Measurements from ENCODE around the gene RPS6KA4. TPM values are rescaled to one million over a fixed set of nuclear protein-coding genes. Genes with fewer than 3 reads are reported as not detected.

The RPS6KA4 gene
- total RNA-seq, 1 experiment from 2014 or later, result 148 TPM

DNA sequence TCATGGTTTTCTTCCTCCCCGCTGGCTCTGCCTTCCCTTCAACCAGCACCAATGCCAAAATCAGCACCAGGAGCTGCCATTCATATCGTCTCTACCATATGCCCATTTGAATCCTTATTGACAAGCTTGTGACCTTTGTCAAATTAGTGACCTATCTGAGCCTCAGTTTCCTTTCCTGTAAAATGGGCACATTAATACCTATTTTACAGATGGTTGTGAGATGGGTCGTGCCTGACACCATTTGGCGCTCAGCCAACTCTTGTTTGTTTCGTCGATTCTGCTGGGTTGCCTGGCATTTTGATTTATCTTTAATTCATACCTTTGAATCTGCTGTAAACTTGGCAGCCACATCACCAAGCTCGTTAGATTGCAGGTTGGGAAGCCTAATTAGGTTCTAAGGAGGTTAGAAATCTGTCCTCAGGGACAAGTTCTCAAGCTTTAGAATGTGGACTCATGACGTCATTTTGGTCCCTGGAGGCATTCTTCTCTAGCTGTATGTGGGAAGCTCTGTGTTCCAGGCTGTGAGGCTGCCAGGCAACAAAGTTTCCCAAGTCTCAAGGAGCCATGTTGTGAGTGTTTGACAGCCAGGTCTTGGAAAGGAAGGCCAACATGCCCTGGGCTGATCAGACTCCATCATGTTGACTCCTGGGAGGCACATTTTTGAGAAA lies 61.0 kb downstream of the RPS6KA4 start:
- H3K79me2 ChIP-seq (ENCODE audit: low read length), result no peaks in the 10 kb centered on the region
- no peak overlapping the region for H3K4me2 ChIP-seq (ENCODE audit: low read length)
- BruUV-seq (replicated peaks), result no TSS peak
- H3K4me3 ChIP-seq (ENCODE audit: low read length), result no peak overlapping the region
- no peak for DNase-seq
- no peaks in the 10 kb centered on the region for H3K9me2 ChIP-seq (replicated peaks; ENCODE audit: low read length)
- POLR2A ChIA-PET (ENCODE audit: unreplicated experiment), result no interaction called here
- ATAC-seq, result no peak
- 0 out of 2 replicates have a peak, but pooled peaks cover 5% of the 10 kb centered on the region for H3K9me3 ChIP-seq (ENCODE audit: low read length)
- H3K4me1 ChIP-seq (ENCODE audit: insufficient read depth, low read length), result no peaks in the 10 kb centered on the region
- no peaks in the 10 kb centered on the region for H3F3A ChIP-seq (ENCODE audit: low read length, unreplicated experiment)
- TF ChIP-seq EZH2phosphoT487 (IDR thresholded peaks at IDR 0.05; ENCODE audit: borderline replicate concordance, low read length) (no peak), EZH2 (IDR thresholded peaks at IDR 0.05; ENCODE audit: low read length, unreplicated experiment) (no peak)
- TF ChIP-seq, protein P1, sequence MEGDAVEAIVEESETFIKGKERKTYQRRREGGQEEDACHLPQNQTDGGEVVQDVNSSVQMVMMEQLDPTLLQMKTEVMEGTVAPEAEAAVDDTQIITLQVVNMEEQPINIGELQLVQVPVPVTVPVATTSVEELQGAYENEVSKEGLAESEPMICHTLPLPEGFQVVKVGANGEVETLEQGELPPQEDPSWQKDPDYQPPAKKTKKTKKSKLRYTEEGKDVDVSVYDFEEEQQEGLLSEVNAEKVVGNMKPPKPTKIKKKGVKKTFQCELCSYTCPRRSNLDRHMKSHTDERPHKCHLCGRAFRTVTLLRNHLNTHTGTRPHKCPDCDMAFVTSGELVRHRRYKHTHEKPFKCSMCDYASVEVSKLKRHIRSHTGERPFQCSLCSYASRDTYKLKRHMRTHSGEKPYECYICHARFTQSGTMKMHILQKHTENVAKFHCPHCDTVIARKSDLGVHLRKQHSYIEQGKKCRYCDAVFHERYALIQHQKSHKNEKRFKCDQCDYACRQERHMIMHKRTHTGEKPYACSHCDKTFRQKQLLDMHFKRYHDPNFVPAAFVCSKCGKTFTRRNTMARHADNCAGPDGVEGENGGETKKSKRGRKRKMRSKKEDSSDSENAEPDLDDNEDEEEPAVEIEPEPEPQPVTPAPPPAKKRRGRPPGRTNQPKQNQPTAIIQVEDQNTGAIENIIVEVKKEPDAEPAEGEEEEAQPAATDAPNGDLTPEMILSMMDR (conservative IDR thresholded peaks at IDR 0.05; ENCODE audit: low read depth, low read length), result no peak
- H3K36me3 ChIP-seq (ENCODE audit: low read depth, low read length), result no peaks in the 10 kb centered on the region
- H4K20me1 ChIP-seq (ENCODE audit: low read length), result no peaks in the 10 kb centered on the region
- H3K27ac ChIP-seq (ENCODE audit: low read length), result no peak overlapping the region
- peaks cover 3% of the 10 kb centered on the region for H3K27me3 ChIP-seq (ENCODE audit: low read length)
- CTCF ChIA-PET, result interaction anchor here (0.6 kb wide), 1 partner anchor 269 kb away, joined by 3 read pairs; no protein-coding TSS in a partner anchor
- H2AFZ ChIP-seq (ENCODE audit: low read length), result no peak overlapping the region
- intact Hi-C loops (cut with micrococcal nuclease), result no loop called here
- H3K9ac ChIP-seq (ENCODE audit: low read length), result no peak overlapping the region

Small RNA genes within 50 kb of the gene (microRNA-seq; reads per million reads assigned to microRNA genes)
- gene MIR1237 (ENCODE audit: unreplicated experiment) (4.0 reads per million, percentile 15 among the genes with 10 or more reads in this experiment), gene MIR7155 (ENCODE audit: unreplicated experiment) (0.75 reads per million)

Other genes with a start within 250 kb of the RPS6KA4 start
- gene MACROD1, start 193.0 kb upstream of the RPS6KA4 start, total RNA-seq (2014; rRNA removed), result 71.4 and 77.1 TPM in 2 replicates
- 543 and 557 TPM in 2 replicates for gene STIP1, start 173.0 kb upstream of the RPS6KA4 start, total RNA-seq (2014; rRNA removed)
- 2.1 and 2.4 TPM in 2 replicates for gene FERMT3, start 152.4 kb upstream of the RPS6KA4 start, total RNA-seq (2014; rRNA removed)
- gene TRPT1, start 133.0 kb upstream of the RPS6KA4 start, total RNA-seq (2014; rRNA removed), result 56.0 and 57.7 TPM in 2 replicates
- gene NUDT22, start 132.9 kb upstream of the RPS6KA4 start, total RNA-seq (2014; rRNA removed), result 98.3 and 102 TPM in 2 replicates
- 20.4 and 25.4 TPM in 2 replicates for gene DNAJC4, start 128.6 kb upstream of the RPS6KA4 start, total RNA-seq (2014; rRNA removed)
- gene VEGFB, start 124.6 kb upstream of the RPS6KA4 start, total RNA-seq (2014; rRNA removed), result 27.9 and 39.4 TPM in 2 replicates
- 215 and 248 TPM in 2 replicates for gene FKBP2, start 118.1 kb upstream of the RPS6KA4 start, total RNA-seq (2014; rRNA removed)
- gene PPP1R14B, start 112.2 kb upstream of the RPS6KA4 start, total RNA-seq (2014; rRNA removed), result 1,496 and 2,060 TPM in 2 replicates
- 69.0 and 88.3 TPM in 2 replicates for gene PLCB3, start 107.6 kb upstream of the RPS6KA4 start, total RNA-seq (2014; rRNA removed)
- gene BAD, start 74.5 kb upstream of the RPS6KA4 start, total RNA-seq (2014; rRNA removed), result 360 and 368 TPM in 2 replicates
- gene GPR137, start 73.3 kb upstream of the RPS6KA4 start, total RNA-seq (2014; rRNA removed), result 32.4 and 47.5 TPM in 2 replicates
- 1.2 TPM in 1 of 2 replicates, not detected in the other for gene KCNK4, start 67.9 kb upstream of the RPS6KA4 start, total RNA-seq (2014; rRNA removed)
- gene CATSPERZ, start 58.8 kb upstream of the RPS6KA4 start, total RNA-seq (2014; rRNA removed), result 9.2 and 11.2 TPM in 2 replicates
- 111 and 114 TPM in 2 replicates for gene ESRRA, start 53.6 kb upstream of the RPS6KA4 start, total RNA-seq (2014; rRNA removed)
- 812 and 815 TPM in 2 replicates for gene TRMT112, start 41.6 kb upstream of the RPS6KA4 start, total RNA-seq (2014; rRNA removed)
- gene PRDX5, start 41.0 kb upstream of the RPS6KA4 start, total RNA-seq (2014; rRNA removed), result 467 and 585 TPM in 2 replicates
- gene CCDC88B, start 19.0 kb upstream of the RPS6KA4 start, total RNA-seq (2014; rRNA removed), result 19.6 and 21.0 TPM in 2 replicates
- gene SLC22A11, start 196.8 kb downstream of the RPS6KA4 start, total RNA-seq (2014; rRNA removed), result not detected in 2 replicates
- gene SLC22A12, start 232.1 kb downstream of the RPS6KA4 start, total RNA-seq (2014; rRNA removed), result not detected in 2 replicates

All from PC-3 (cell line).